GM18907 (cell line): ENCODE data around the gene C11orf98.
"Not testable (repeated sequence)": the region's sequence is repeated elsewhere in the genome, so short reads cannot be mapped to it uniquely, and the experiment has no call there.

Source experiments
- ATAC-seq: cut with Tn5 transposase; IDR thresholded peaks from one replicate; pipeline ENCODE4 v1.9.1; 2021; ENCODE audit warnings: mild to moderate bottlenecking, moderate library complexity; ENCODE audit not compliant: unreplicated experiment

Gene C11orf98

GRCh38 chr11:62654297-62654696 lies 10.7 kb downstream of the C11orf98 start:
- ATAC-seq, result no peak

DNA sequence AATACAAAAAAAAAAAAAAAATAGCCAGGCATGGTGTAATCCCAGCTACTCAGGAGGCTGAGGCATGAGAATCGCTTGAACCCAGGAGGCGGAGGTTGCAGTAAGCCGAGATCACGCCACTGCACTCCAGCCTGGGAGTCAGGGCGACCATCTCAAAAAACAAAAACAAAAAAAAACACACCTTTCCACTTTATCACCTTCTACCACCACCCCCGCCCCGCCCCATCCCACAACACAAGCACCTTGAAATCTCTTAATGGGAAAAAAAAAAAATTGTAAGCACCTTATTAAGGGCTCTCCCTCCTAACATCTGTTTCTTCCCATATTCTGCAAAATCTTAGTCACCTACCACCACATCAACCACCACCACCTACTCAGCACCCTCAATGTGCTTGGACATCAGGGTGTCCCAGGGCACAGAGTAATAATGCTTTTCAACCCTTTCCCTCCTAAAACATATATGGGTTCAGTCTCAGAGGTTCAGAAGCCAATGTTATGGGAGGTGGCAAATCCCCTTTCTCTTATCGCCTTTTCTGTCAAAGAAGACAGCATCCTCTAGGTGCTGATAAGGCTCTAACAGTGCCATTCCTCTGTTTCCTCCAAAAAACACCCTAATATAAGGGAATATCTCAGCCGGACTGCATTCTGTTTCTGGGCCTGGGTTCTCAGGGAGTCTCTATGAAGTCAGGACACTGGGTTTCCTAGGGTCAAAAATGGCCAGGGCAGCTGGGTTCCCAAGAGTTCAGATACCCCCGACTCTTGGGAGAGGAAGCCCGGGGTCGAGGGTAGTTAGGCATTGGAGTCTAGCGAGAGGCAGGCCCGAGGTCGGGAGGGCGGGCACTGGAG lies 12.6 kb downstream of the C11orf98 start:
- peak; percentile 15 for ATAC-seq

DNA sequence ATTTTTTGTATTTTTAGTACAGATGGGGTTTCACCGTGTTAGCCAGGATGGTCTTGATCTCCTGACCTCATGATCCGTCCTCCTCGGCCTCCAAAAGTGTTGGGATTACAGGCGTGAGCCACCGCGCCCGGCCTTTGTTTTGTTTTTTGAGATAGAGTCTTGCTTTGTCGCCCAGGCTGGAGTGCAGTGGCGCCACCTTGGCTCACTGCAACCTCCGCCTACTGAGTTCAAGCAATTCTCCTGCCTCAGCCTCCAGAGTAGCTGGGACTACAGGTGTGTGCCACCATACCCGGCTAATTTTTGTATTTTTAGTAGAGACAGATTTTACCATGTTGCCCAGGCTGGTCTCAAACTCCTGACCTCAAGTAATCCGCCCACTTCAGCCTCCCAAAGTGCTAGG lies 14.7 kb downstream of the C11orf98 start:
- ATAC-seq, result not testable (repeated sequence)

DNA sequence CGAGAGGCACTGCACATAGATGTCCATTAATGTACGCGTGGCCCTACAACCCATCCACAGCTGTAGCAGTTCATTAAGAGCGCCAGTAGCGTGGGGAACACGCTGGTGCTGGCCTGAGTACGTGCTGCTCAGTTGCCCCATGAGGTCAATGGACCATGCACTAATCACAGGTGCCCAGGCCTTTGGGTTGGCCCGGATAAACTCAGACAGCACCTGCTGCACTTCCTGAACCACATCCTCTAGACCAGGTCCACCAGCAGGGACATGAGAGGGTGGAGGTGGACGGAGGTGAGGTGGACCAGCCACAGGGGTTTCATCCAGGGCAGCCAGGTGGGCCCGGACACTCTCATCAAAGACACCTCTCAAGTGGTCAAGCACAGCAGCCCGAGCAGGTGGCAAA lies 15.5 kb downstream of the C11orf98 start:
- ATAC-seq, result no peak

DNA sequence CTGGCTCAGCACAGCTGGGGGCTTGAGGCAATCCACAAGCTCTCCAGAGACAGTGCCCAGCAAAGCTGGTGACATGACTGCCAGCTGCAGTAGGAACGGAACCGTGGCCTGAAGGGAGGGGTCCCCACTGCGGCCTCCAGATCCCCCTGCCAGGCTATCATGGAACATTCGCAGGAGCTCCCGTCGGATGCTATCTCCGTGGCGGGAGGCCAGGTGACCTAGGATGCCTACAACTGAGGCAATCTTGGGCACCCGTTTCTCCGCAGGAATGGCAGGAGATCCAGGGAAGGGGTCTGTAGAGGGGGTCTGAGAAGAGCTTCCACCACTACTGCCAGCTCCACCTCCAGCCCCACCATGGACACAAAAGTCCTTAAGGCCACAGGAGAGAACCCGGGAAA lies 16.0 kb downstream of the C11orf98 start:
- no peak for ATAC-seq

GRCh38 chr11:62648185-62648966 lies 16.6 kb downstream of the C11orf98 start:
- no peak for ATAC-seq

GRCh38 chr11:62647609-62648005 lies 17.4 kb downstream of the C11orf98 start:
- ATAC-seq, result no peak

DNA sequence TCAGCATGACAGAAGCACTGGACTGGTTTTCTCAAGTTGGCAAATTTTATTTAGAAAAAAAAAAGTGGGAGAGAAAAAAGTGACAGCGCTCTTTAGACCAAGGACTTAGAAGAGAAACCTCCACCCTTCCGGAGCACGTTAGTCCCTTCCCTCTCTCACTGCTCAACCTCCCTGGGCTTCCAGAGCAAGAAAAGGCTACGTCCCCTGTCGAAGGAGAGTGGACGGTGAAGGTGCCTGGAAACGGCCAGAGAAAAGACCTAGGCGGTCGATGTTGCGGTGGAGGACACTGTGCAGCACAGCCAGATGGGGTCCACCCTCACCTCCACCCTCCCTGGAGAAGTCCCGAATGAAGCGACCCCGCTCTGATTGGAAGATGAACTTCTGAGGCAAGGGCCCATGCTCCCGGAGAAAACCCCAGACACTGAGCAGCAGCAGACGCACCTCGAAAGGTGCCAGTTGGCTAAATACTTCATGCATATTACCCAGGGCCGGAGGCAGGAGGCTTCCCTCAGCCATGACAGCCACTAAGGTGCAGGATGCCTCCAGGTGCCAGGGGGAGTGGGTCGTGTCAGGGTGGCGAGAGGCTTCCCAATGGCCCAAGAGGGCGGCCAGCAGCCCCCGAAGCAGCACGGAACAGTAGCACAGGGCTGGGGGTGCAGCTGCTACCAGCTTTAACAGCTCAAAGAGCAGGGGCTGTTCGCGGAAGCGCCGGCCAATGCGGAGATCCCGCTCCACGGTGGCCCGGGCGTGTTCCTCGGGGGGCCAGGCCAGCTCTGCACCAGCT lies 18.0 kb downstream of the C11orf98 start:
- ATAC-seq, result peak; percentile 1

DNA sequence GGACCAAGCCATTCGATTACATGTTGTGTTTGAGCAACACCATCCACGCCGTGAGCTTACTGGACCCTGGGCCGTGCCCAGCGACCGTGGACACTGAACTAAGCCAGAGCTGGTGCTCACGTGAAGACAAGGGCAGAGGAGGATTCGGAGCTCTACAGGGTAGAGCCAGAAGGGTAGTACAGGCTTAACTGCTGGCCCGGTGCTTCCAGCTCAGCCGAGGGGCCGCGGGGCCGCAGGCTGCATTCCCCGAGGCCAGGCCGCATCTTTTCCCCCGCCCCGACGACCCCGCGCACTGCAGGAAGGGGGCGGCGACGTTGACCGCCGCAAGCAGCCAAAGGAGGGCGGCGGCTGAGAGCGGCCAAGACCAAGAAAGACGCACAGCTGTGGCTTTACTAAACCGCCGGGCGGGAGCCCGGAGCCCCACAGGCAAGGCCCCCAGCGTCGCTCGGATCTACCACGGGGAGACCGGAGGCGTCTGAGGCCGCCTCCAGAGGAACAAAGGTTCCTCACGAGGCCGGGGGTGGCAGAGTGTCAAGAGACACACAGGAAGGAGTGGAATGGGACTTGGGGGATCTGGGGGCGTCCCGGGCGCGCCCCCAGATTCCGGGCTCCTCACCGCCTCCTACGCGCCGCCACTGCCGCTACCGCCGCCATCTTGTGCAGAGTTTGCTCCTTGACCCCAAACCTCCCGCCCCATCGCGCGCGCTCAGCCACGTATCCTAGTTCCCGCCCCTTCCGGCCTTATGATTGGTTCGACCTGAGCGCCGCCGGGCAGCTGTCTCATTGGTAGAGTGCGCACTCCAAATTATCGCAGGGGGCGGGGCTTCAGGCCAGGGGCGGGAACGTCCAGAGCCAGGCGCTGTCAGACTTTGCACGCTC lies 18.8 kb downstream of the C11orf98 start, which contains the start of gene GANAB:
Gene GANAB (minus strand): TSS at position 668 of the 879 bp plus-strand sequence. CDS start 14 bp downstream, at position 654.
- peak; percentile 87 for ATAC-seq

DNA sequence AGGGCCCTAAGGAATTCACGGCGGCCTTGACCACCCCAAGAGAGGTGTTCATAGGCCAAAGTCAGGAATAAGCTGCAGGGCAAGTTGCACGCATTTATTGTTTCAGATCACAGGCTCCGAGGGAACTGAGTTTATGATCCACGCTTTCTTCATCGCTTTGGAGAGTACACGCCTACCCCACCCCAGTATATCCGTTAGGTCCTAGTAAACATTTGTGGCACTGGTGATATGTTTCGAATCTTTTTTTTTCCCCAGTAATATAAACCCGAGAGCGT lies 19.4 kb downstream of the C11orf98 start:
- ATAC-seq, result no peak

GRCh38 chr11:62644220-62644619 lies 20.8 kb downstream of the C11orf98 start:
- ATAC-seq, result no peak

DNA sequence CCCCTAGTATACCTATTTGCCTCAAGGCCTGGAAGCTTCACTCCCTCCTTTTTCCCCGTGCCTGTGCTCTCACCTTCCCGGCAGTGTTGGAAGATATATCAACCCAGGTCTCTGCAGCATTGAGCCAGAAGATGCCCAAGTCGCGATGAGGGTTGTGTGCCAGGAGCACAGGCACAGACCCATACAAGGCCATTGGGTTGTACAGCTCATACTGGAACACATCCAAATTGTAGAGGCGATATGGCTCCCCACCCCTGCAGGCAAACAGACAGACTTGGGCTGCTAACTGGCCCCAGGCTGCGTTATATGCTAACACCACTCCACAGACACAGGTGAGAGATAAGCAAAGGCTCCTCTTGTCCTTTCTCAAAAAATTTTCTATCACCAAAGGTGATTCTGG lies 32.5 kb downstream of the C11orf98 start:
- ATAC-seq, result no peak

GRCh38 chr11:62627713-62628112 lies 37.3 kb downstream of the C11orf98 start:
- no peak for ATAC-seq

DNA sequence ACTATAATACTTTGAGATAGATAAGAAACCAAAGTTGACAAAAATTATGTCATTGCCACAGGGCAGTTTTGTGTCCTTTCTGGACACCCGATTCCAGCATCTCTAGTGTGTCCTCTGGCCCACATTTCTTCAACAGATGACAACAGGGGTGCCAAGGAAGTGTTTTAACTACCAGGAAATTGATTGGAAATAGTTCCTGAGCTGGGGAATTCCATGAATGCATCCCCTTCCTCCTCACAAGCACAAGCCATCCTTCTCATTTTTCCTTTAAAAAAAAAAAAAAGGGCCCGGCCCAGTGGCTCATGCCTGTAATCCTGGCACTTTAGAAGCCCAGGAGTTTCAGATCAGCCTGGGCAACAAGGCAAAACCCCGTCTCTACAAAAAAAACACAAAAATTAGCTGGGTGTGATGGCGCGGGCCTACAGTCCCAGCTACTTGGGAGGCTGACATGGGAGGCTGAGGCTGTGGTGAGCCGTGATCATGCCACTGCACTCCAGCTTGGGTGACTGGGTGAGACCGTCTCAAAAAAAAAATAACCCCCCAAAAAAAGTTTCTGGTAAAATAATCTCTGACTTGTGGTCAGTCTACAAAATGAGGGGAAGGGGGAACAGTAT lies 42.4 kb downstream of the C11orf98 start:
- ATAC-seq, result no peak

- peak; percentile 91 for ATAC-seq
Measured at GRCh38 chr11:62621567-62622470, 43.2 kb downstream of the C11orf98 start, which contains the start of gene B3GAT3. TSS of gene B3GAT3 (minus strand) at chr11:62621986. CDS start at chr11:62621947, 39 bp downstream.

GRCh38 chr11:62621027-62621566 lies 43.9 kb downstream of the C11orf98 start:
- no peak for ATAC-seq

DNA sequence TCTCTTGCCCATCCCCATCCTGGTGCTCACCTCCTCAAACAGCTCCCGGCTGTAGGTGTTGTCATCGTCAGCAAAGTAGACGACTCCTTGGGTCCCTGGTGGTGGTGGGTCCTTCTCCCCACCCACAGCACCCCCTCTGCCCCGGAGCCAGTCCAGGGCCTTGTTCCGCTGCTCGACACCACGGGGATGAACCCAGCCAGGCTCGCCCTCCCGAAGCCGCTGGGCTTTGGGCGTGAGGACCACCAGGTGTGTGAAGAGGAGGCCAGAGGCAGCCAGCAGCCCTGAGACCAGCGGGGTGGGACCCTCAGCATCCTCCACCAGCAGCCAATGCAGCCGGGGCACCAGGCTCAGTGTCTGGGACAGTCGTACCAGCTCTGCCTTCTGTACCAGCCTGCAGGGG lies 48.1 kb downstream of the C11orf98 start:
- not testable (repeated sequence) for ATAC-seq

DNA sequence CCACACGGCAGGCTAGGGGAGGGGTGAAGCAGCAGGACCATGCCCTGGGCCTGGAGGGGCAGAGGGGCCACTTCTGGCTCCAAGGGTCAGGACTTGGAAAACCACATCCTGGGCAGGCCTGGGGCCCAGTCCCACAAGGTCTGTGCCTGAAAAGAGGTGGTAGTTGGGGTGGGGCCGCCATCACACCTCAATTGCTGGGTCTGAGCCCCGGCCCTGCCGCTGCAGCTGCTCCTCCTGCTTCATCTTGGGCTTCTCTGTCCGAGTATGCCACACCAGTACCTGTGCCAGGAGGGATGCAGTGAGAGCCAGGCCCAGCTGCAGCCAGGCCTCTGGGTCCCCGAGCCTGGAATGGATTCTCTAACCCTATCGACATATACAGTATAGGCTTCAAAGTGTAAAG lies 49.5 kb downstream of the C11orf98 start:
- no peak for ATAC-seq

GRCh38 chr11:62614275-62614674 lies 50.7 kb downstream of the C11orf98 start:
- ATAC-seq, result no peak
